Measurements from ENCODE around the gene SAMD15. TPM values are rescaled to one million over a fixed set of nuclear protein-coding genes. Genes with fewer than 3 reads are reported as not detected.

SAMD15 gene
- total RNA-seq, 4 donors from 2014 or later: 0.64 TPM; not detected in 3

DNA sequence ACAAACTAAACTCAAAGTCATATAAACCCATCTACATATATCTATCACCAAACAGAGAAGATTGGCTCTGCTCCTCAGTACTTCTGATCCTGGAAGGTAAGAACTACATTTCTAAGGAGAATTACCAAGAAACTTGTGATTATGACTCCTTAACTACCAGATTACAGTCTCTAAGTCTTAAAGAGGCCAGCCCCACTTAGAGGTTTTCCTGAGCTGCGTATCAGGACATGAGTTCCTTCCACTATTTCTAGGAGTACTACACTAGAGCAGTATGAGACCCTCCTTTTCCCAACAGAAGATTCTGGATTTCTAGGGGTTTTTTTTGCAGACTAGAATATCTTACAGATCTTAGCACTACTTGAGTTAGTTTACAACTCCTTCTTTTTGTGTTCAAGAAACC lies 46.2 kb downstream of the SAMD15 start, which contains the start of gene NOXRED1:
Gene NOXRED1, minus strand, starts transcription at position 101 of the 400 bp plus-strand sequence. CDS start 634 bp downstream, outside the sequence.
- DNase-seq (ENCODE audit: low spot score in 2 of 2): no peak
- 91 to 94% methylated on average over 1 of the region's 1 CpG for WGBS, 2 donors
- intact Hi-C loops (cut with DNase I; ENCODE audit: low total_unique reads): no loop called here
- TF ChIP-seq CTCF (IDR thresholded peaks at IDR 0.05) (no peak), POLR2A (IDR thresholded peaks at IDR 0.05) (no peak)
- no peak within 1 kb of the TSS for H3K4me3 ChIP-seq (ENCODE audit: low read depth, poor library complexity, severe bottlenecking)

DNA sequence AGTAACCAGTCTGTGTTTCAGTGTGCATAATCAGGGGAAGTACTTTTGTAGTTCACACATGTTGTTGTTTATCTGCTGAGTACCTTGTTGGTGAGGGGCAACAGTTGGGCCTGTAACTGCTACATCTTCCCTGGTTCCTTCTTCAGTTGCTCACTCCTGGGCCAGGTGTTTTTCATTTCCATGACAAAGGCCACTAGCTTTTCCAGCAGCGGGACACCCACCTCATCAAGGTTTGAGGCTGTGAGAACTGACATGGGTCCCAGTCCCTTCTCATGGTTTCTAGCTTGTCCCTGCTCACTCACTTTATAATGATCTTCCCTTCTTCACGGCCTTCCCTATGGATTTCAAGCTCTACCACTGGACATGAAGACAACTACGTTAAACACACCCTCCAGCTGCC lies 47.7 kb downstream of the SAMD15 start:
- TF ChIP-seq POLR2A (IDR thresholded peaks at IDR 0.05) (no peak), CTCF (IDR thresholded peaks at IDR 0.05) (no peak)
- intact Hi-C loops (cut with DNase I; ENCODE audit: low total_unique reads): no loop called here
- no peak for DNase-seq (ENCODE audit: low spot score in 2 of 2)
- H3K4me3 ChIP-seq (ENCODE audit: low read depth, poor library complexity, severe bottlenecking): no peak overlapping the region
- 95 to 97% methylated on average over 3 of the region's 3 CpGs for WGBS, 2 donors

DNA sequence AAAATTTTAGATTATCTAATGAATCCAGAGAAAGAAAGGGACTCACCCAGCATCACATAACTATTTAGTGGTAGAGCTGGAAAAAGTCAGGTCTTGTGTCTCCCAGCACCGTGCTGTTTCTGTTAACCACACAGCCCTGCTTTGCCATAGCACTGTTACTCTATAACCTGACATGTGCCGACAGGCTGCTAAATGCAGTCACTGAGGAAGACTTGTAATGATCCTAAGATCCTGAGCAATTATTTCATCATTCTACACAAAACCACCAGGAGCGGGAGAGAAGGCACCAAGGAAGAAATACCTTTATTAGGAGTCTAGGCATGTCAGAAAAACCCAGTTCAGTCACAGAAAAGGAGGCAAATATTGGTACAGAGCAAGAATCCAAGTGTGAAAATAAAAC lies 49.2 kb downstream of the SAMD15 start:
- DNase-seq (ENCODE audit: low spot score in 2 of 2): no peak
- TF ChIP-seq POLR2A (IDR thresholded peaks at IDR 0.05): no peak
- no peak for TF ChIP-seq CTCF (IDR thresholded peaks at IDR 0.05)
- WGBS, 2 donors: 95 to 96% methylated on average over 3 of the region's 3 CpGs
- no peak overlapping the region for H3K4me3 ChIP-seq (ENCODE audit: low read depth, poor library complexity, severe bottlenecking)
- intact Hi-C loops (cut with DNase I; ENCODE audit: low total_unique reads): no loop called here

- no peak for TF ChIP-seq CTCF (IDR thresholded peaks at IDR 0.05)
- TF ChIP-seq POLR2A (IDR thresholded peaks at IDR 0.05): no peak
- 97 to 98% methylated on average over 3 of the region's 3 CpGs for WGBS, 2 donors
- H3K4me3 ChIP-seq (ENCODE audit: low read depth, poor library complexity, severe bottlenecking): no peak overlapping the region
- intact Hi-C loops (cut with DNase I; ENCODE audit: low total_unique reads): no loop called here
- no peak for DNase-seq (ENCODE audit: low spot score in 2 of 2)
Measured at GRCh38 chr14:77436042-77436441, 58.9 kb downstream of the SAMD15 start.

DNA sequence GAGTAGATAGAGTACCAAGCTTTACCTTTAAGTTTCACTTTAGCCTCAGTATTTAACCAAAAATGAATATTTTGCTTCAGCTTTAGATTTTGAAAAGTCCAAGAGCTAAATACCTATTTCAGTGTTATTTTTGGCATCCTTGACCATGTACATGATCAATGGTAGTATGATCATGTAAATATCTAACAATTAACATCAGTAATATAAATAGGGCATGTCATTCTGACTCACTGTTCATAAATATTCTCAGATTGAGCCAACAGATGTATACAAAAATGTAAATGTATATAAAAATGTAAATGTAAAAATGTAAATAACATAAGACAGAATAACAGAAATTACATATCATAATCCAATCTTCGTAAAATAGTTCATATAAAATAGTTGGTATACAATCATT lies 61.4 kb downstream of the SAMD15 start:
- 96 to 99% methylated on average over 1 of the region's 1 CpG for WGBS, 2 donors
- intact Hi-C loops (cut with DNase I; ENCODE audit: low total_unique reads): no loop called here
- TF ChIP-seq POLR2A (IDR thresholded peaks at IDR 0.05) (no peak), CTCF (IDR thresholded peaks at IDR 0.05) (no peak)
- H3K4me3 ChIP-seq (ENCODE audit: low read depth, poor library complexity, severe bottlenecking): no peak overlapping the region
- DNase-seq (ENCODE audit: low spot score in 2 of 2): no peak

GRCh38 chr14:77439861-77440260 lies 62.7 kb downstream of the SAMD15 start:
- intact Hi-C loops (cut with DNase I; ENCODE audit: low total_unique reads): no loop called here
- TF ChIP-seq POLR2A (IDR thresholded peaks at IDR 0.05): no peak
- DNase-seq (ENCODE audit: low spot score in 2 of 2): no peak
- WGBS, 2 donors: 90 to 92% methylated on average over 4 of the region's 4 CpGs
- no peak overlapping the region for H3K4me3 ChIP-seq (ENCODE audit: low read depth, poor library complexity, severe bottlenecking)

Other genes starting within 250 kb of the SAMD15 start
- gene ZDHHC22, start 235.6 kb upstream of the SAMD15 start, total RNA-seq: not detected
- 10 to 100 TPM; 11.4 to 37.6 (median 18.9) TPM for gene TMEM63C, start 195.6 kb upstream of the SAMD15 start, total RNA-seq
- gene NGB, start 106.2 kb upstream of the SAMD15 start, total RNA-seq: not detected
- 10 to 100 TPM in 3 of 4 donors, 1 to 10 TPM in 1; 9.1 to 23.0 (median 15.9) TPM for gene POMT2, start 56.5 kb upstream of the SAMD15 start, total RNA-seq
- gene GSTZ1, start 56.3 kb upstream of the SAMD15 start, total RNA-seq: 10 to 100 TPM; 24.6 to 37.5 (median 29.9) TPM
- gene TMED8, start 285 bp upstream of the SAMD15 start, total RNA-seq: 1 to 10 TPM; 6.4 to 8.9 (median 7.4) TPM
- under 1 TPM; 0.15 to 0.63 (median 0.40) TPM for gene NOXRED1, start 46.1 kb downstream of the SAMD15 start, total RNA-seq
- 10 to 100 TPM; 12.9 to 18.4 (median 15.9) TPM for gene VIPAS39, start 80.2 kb downstream of the SAMD15 start, total RNA-seq
- 10 to 100 TPM; 77.8 to 98.7 (median 92.6) TPM for gene AHSA1, start 80.7 kb downstream of the SAMD15 start, total RNA-seq
- gene ISM2, start 121.4 kb downstream of the SAMD15 start, total RNA-seq: under 1 TPM in 2 of 4 donors, not detected in 2; 0.19 to 0.27 TPM
- 10 to 100 TPM; 18.4 to 31.8 (median 22.1) TPM for gene SPTLC2, start 239.3 kb downstream of the SAMD15 start, total RNA-seq

Measured in lower leg skin (tissue), 4 donors.